ENCODE results near the gene ZNF223. TPM values are rescaled to one million over a fixed set of nuclear protein-coding genes. Genes with fewer than 3 reads are reported as not detected.

Gene ZNF223
- total RNA-seq, 1 experiment from 2014 or later = not detected

GRCh38 chr19:44113138-44113783 lies 61.4 kb downstream of the ZNF223 start, which contains the start of gene ZNF225:
ZNF225 (plus strand) TSS chr19:44113399; CDS start chr19:44115828, 2,429 bp downstream.
- no peaks in the 10 kb centered on the region for H3K36me3 ChIP-seq (ENCODE audit: low read depth, low read length)
- ATAC-seq (peak; percentile 98), DNase-seq (peak; percentile 97)
- H3K4me2 ChIP-seq (ENCODE audit: low read length) = peak within 1 kb of the TSS; percentile 97
- peak within 1 kb of the TSS; percentile 76 for H3K9ac ChIP-seq (ENCODE audit: low read length)
- TF ChIP-seq EZH2phosphoT487 (IDR thresholded peaks at IDR 0.05; ENCODE audit: borderline replicate concordance, low read length) (no peak), EZH2 (IDR thresholded peaks at IDR 0.05; ENCODE audit: low read length, unreplicated experiment) (no peak), CTCF (conservative IDR thresholded peaks at IDR 0.05; ENCODE audit: low read depth, low read length) (no peak)
- peak within 1 kb of the TSS; percentile 100 for H2AFZ ChIP-seq (ENCODE audit: low read length)
- no peaks in the 10 kb centered on the region for H3K9me2 ChIP-seq (replicated peaks; ENCODE audit: low read length)
- no peaks in the 10 kb centered on the region for H3F3A ChIP-seq (ENCODE audit: low read length, unreplicated experiment)
- H4K20me1 ChIP-seq (ENCODE audit: low read length) = no peaks in the 10 kb centered on the region
- H3K79me2 ChIP-seq (ENCODE audit: low read length) = no peaks in the 10 kb centered on the region
- H3K27ac ChIP-seq (ENCODE audit: low read length) = no peak within 1 kb of the TSS
- ChIA-PET CTCF (no interaction called here), POLR2A (ENCODE audit: unreplicated experiment) (no interaction called here)
- no peaks in the 10 kb centered on the region for H3K9me3 ChIP-seq (ENCODE audit: low read length)
- peaks cover 9% of the 10 kb centered on the region for H3K4me1 ChIP-seq (ENCODE audit: insufficient read depth, low read length)
- no peaks in the 10 kb centered on the region for H3K27me3 ChIP-seq (ENCODE audit: low read length)
- BruUV-seq (replicated peaks) = no TSS peak
- intact Hi-C loops (cut with micrococcal nuclease) = loop anchor here (1.0 to 2.0 kb wide), 7 partner anchors 19 to 192 kb away; partner anchors contain the start of genes ZNF224, ZNF227, ZNF230 and ZNF235
- peak within 1 kb of the TSS; percentile 99 for H3K4me3 ChIP-seq (ENCODE audit: low read length)

- DNase-seq (no peak), ATAC-seq (peak; percentile 14; the same call in 1 of the 2 replicates)
- Histone ChIP-seq H3F3A (ENCODE audit: low read length, unreplicated experiment) (no peaks in the 10 kb centered on the region), H3K9ac (ENCODE audit: low read length) (peak overlapping the region; percentile 76), H2AFZ (ENCODE audit: low read length) (peak overlapping the region; percentile 100), H3K36me3 (ENCODE audit: low read depth, low read length) (no peaks in the 10 kb centered on the region), H4K20me1 (ENCODE audit: low read length) (no peaks in the 10 kb centered on the region), H3K9me3 (ENCODE audit: low read length) (no peaks in the 10 kb centered on the region), H3K4me3 (ENCODE audit: low read length) (peak overlapping the region; percentile 99), H3K27ac (ENCODE audit: low read length) (no peak overlapping the region), H3K27me3 (ENCODE audit: low read length) (no peaks in the 10 kb centered on the region), H3K79me2 (ENCODE audit: low read length) (no peaks in the 10 kb centered on the region), H3K4me1 (ENCODE audit: insufficient read depth, low read length) (peaks cover 9% of the 10 kb centered on the region), H3K9me2 (replicated peaks; ENCODE audit: low read length) (no peaks in the 10 kb centered on the region), H3K4me2 (ENCODE audit: low read length) (peak overlapping the region; percentile 89)
- CTCF ChIA-PET = no interaction called here
- intact Hi-C loops (cut with micrococcal nuclease) = loop anchor here (1.0 to 2.0 kb wide), 7 partner anchors 20 to 191 kb away; partner anchors contain the start of genes ZNF224, ZNF227, ZNF230 and ZNF235
- POLR2A ChIA-PET (ENCODE audit: unreplicated experiment) = interaction anchor here (0.6 kb wide), 1 partner anchor 386 kb away, joined by 4 read pairs; the partner anchor contains the start of gene ZNF180
- TF ChIP-seq EZH2phosphoT487 (IDR thresholded peaks at IDR 0.05; ENCODE audit: borderline replicate concordance, low read length) = no peak
- TSS peak; percentile 75 for BruUV-seq (replicated peaks)
Observed at GRCh38 chr19:44113784-44114390, 62.1 kb downstream of the ZNF223 start.

Other genes with a start within 250 kb of the ZNF223 start
- gene LYPD5, start 249.6 kb upstream of the ZNF223 start, total RNA-seq (2014; rRNA removed) = 0.35 and 6.8 TPM in 2 replicates
- 3.0 and 4.0 TPM in 2 replicates for gene ZNF283, start 224.7 kb upstream of the ZNF223 start, total RNA-seq (2014; rRNA removed)
- 0.46 TPM in 1 of 2 replicates, not detected in the other for gene ZNF404, start 168.1 kb upstream of the ZNF223 start, total RNA-seq (2014; rRNA removed)
- 5.8 and 7.8 TPM in 2 replicates for gene ZNF45, start 116.8 kb upstream of the ZNF223 start, total RNA-seq (2014; rRNA removed)
- gene ZNF221, start 100.8 kb upstream of the ZNF223 start, total RNA-seq (2014; rRNA removed) = 0.55 and 2.1 TPM in 2 replicates
- gene ZNF155, start 67.8 kb upstream of the ZNF223 start, total RNA-seq (2014; rRNA removed) = 3.1 and 4.4 TPM in 2 replicates
- gene ZNF230, start 49.1 kb upstream of the ZNF223 start, total RNA-seq (2014; rRNA removed) = 0.52 and 1.0 TPM in 2 replicates
- 0.95 and 2.0 TPM in 2 replicates for gene ZNF222, start 26.7 kb upstream of the ZNF223 start, total RNA-seq (2014; rRNA removed)
- 0.69 and 0.81 TPM in 2 replicates for gene ZNF284, start 20.1 kb downstream of the ZNF223 start, total RNA-seq (2014; rRNA removed)
- gene ZNF224, start 42.3 kb downstream of the ZNF223 start, total RNA-seq (2014; rRNA removed) = 5.6 and 11.0 TPM in 2 replicates
- gene ZNF225, start 61.4 kb downstream of the ZNF223 start, total RNA-seq (2014; rRNA removed) = 0.46 and 1.6 TPM in 2 replicates
- gene ZNF234, start 89.5 kb downstream of the ZNF223 start, total RNA-seq (2014; rRNA removed) = 1.3 and 1.6 TPM in 2 replicates
- gene ZNF226, start 113.1 kb downstream of the ZNF223 start, total RNA-seq (2014; rRNA removed) = 4.8 and 6.0 TPM in 2 replicates
- 4.9 and 8.7 TPM in 2 replicates for gene ZNF227, start 160.5 kb downstream of the ZNF223 start, total RNA-seq (2014; rRNA removed)
- gene ZNF233, start 207.8 kb downstream of the ZNF223 start, total RNA-seq (2014; rRNA removed) = 0.69 and 0.73 TPM in 2 replicates

Data from PC-3 (cell line).